AG09309 (cell line): Measurements from ENCODE around the gene HLF.

Experiments
- DNase-seq: peaks from one replicate; pipeline ENCODE4 v3.0.0-alpha.2; 2010; ENCODE audit warnings: low read depth
- H3K4me3 ChIP-seq: 2 replicates; pipeline ENCODE4 v1.5.1; 2011; ENCODE audit warnings: mild to moderate bottlenecking, low read depth, low read length, moderate library complexity; ENCODE audit not compliant: control insufficient read depth
- TF ChIP-seq, protein P1 (sequence below): IDR thresholded peaks from 2 replicates; pipeline ENCODE4 v1.5.1; 2011; ENCODE audit warnings: mild to moderate bottlenecking, low read depth, low read length, inconsistent platforms; ENCODE audit not compliant: insufficient read depth, control insufficient read depth; ENCODE audit errors: missing control alignments

HLF gene

GRCh38 chr17:55356434-55357328, 91.9 kb downstream of the HLF start:
- peak; percentile 11 for DNase-seq
- TF ChIP-seq, protein P1, sequence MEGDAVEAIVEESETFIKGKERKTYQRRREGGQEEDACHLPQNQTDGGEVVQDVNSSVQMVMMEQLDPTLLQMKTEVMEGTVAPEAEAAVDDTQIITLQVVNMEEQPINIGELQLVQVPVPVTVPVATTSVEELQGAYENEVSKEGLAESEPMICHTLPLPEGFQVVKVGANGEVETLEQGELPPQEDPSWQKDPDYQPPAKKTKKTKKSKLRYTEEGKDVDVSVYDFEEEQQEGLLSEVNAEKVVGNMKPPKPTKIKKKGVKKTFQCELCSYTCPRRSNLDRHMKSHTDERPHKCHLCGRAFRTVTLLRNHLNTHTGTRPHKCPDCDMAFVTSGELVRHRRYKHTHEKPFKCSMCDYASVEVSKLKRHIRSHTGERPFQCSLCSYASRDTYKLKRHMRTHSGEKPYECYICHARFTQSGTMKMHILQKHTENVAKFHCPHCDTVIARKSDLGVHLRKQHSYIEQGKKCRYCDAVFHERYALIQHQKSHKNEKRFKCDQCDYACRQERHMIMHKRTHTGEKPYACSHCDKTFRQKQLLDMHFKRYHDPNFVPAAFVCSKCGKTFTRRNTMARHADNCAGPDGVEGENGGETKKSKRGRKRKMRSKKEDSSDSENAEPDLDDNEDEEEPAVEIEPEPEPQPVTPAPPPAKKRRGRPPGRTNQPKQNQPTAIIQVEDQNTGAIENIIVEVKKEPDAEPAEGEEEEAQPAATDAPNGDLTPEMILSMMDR, result peak; percentile 82
- no peak overlapping the region for H3K4me3 ChIP-seq

DNA sequence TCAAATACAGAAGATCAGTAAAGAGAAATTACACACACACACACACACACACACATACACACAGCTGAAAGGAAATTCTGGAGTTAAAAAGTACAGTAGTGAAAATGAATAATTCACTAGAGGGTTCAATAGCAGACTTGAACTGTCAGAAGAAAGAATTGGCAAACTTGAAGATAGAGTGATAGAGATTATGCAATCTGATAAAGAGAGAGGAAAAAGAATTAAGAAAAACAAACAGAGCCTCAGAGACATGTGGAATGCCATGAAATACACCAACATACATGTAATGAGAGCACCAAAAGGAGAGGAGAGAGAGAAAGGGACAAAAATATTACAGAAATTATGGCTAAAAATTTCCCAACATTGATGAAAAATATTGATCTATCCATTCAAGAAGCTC, 96.2 kb downstream of the HLF start:
- no peak for DNase-seq
- TF ChIP-seq, protein P1, result no peak
- H3K4me3 ChIP-seq, result no peak overlapping the region

DNA sequence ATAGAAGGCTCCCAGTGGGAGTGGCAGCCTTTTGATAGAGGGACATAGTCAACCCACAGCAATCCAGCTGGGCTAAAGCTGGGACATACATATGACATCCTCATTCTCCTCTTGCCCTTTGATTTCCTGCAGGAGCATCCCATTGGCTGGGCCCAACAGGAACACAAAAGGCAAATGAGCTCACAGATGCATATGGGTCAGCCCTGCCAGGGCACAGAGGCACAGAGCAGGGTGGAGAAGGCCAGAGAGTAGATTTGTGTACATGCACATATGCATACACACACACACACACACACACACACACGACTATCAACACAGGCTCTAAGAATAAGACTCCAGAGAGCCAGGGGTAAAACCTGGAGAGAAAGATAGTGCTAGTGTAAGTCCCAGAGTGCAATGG, 98.3 kb downstream of the HLF start:
- no peak for DNase-seq
- TF ChIP-seq, protein P1, result no peak

DNA sequence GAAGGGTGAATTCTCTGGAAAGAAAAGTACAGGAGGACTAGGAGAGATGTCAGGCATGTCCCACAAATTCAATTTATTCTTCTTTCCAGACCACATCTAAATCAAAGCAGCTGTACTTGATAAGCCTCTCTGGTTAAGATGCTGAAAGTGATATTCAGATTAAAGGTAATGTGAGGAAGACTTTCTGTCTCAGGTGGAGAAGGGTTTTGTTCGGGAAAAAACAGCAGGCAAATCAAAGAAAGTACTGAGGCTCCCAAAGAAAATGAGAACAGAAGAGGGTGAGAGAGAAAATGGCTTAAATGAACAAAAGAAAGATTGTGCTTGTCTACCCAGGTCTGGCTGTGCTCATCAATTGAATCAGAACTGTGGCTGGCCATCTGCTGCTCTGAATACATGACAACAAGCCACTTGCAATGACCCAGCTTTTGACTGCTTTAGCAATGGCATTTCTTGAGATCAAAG, 101.3 kb downstream of the HLF start:
- H3K4me3 ChIP-seq, result no peak overlapping the region
- TF ChIP-seq, protein P1, result no peak
- DNase-seq, result no peak

More for the DNA sequence above, 98.3 kb downstream of the HLF start:
- no peak overlapping the region for H3K4me3 ChIP-seq

GRCh38 chr17:55368706-55369105, 103.9 kb downstream of the HLF start:
- DNase-seq, result no peak
- H3K4me3 ChIP-seq, result no peak overlapping the region
- TF ChIP-seq, protein P1, result no peak
